ENCODE measurements around the gene RHOV. TPM values are rescaled to one million over a fixed set of nuclear protein-coding genes. Genes with fewer than 3 reads are reported as not detected.

Gene RHOV
- total RNA-seq, 2 experiments from 2014 or later, result 0.29 to 0.53 TPM

DNA sequence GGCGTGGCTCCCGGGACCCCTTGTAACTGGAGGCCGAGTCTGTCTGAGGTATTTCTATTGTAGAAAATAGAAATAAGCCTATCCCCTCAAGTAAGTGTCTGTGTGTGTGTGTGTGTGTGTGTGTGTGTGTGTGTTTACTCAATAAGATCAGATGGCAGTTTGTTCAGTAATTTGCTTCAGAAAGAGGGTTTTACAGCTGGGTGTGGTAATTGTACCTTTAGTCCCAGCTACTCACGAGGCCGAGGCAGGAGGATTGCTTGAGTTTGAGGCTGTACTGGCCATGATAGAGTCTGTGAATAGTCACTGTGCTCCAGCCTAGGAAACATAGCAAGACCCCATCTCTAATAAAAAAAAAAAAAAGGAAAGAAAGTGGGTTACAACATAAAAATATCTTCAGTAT is 21.5 kb downstream of the RHOV start:
- Mint-ChIP-seq H3K27me3 (no peaks in the 10 kb centered on the region), H3K36me3 (no peaks in the 10 kb centered on the region), H3K27ac (no peak overlapping the region), H3K4me3 (no peak overlapping the region), H3K4me1 (ENCODE audit: low read depth) (no peaks in the 10 kb centered on the region), H3K9me3 (no peaks in the 10 kb centered on the region)
- intact Hi-C loops (cut with micrococcal nuclease), result no loop called here
- ChIA-PET CTCF (interaction anchor here (1.1 kb wide), 1 partner anchor 24 kb away, joined by 3 read pairs; no protein-coding TSS in a partner anchor), POLR2A (interaction anchor here (0.6 to 1.1 kb wide), 2 partner anchors 9 to 49 kb away, joined by 4 read pairs; partner anchors contain the start of gene SPINT1)
- no peak for DNase-seq

DNA sequence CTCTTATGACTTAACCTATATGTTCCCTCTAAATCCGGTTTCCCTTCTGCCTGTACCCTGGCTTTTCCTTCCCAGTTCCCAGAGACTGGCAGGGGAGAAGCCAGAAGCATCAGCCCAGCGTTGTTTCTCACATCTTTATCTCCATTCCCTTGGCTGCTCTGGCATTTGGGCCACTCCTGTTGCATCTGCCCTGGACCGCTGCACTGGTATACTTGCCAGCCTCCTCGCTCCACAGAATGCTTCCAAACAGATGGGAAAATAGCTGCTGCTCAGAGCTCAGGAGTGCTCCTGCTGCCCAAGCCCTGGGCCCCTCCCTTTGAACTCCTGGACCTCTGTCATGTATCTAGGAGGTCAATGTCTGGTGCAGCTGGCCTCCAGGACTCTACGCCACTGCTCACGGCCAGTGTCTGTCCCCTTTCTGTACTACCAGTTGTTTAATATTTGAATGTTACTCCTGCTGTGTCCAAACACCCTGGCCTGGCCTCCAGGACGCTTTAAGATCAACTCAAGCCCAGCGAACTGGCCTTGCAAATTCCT is 23.4 kb downstream of the RHOV start:
- no peaks in the 10 kb centered on the region for H3K36me3 Mint-ChIP-seq
- ChIA-PET POLR2A (no interaction called here), CTCF (interaction anchor here (1.2 to 1.4 kb wide), 2 partner anchors 9 to 44 kb away, joined by 4 to 7 read pairs; no protein-coding TSS in a partner anchor)
- intact Hi-C loops (cut with micrococcal nuclease), result no loop called here
- no peak overlapping the region for H3K27ac Mint-ChIP-seq
- no peaks in the 10 kb centered on the region for H3K27me3 Mint-ChIP-seq
- no peak overlapping the region for H3K4me3 Mint-ChIP-seq
- H3K4me1 Mint-ChIP-seq (ENCODE audit: low read depth), result peaks cover 14% of the 10 kb centered on the region
- DNase-seq, result no peak
- H3K9me3 Mint-ChIP-seq, result no peaks in the 10 kb centered on the region

DNA sequence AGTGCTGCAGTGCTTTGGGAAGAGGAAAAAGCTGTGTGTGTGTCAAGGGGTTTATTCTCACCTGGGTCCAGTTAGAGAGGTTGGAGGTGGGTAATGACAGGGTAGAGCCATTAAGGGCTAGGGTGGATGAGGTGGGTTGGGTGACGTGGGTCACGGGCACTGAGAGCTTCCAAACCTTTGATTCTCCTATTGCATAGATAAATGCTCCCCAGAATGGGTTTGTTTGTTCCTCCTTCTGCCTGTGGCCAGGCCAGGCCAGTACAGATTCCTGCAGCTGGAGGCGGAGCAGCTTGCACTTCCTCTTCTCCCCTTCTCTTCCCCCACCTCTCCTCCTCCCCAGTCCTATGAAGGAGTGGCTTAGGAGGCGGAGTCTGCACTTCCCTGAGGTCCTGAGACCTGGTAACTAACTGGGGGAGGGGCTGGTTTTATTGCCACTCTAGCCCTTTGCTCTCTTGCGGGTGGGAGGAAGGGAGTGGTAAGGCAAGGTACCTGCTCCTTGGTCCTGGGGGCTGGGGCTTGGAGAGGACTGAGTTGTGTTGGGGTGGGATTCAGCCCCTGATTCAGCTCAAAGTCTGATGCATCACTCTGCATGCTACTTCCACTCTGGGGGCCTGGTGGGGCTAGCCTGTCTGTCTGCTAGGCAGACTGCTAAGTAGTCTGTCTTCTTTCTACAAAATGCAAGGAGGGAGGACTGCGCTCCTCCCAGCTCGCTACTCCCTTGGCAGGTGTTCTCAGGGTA is 26.6 kb downstream of the RHOV start:
- Mint-ChIP-seq H3K27me3 (peaks cover 6% of the 10 kb centered on the region), H3K36me3 (no peaks in the 10 kb centered on the region), H3K27ac (no peak overlapping the region), H3K9me3 (no peaks in the 10 kb centered on the region), H3K4me3 (no peak overlapping the region), H3K4me1 (ENCODE audit: low read depth) (peaks cover 27% of the 10 kb centered on the region)
- ChIA-PET POLR2A (no interaction called here), CTCF (interaction anchor here (0.5 to 9.8 kb wide), 5 partner anchors 10 to 358 kb away, joined by 3 to 109 read pairs (median 5); partner anchors contain the start of gene VPS18)
- intact Hi-C loops (cut with micrococcal nuclease), result loop anchor here (10.0 kb wide), 1 partner anchor 83 kb away; the partner anchor contains the start of genes C15orf62 and GCHFR
- no peak for DNase-seq

DNA sequence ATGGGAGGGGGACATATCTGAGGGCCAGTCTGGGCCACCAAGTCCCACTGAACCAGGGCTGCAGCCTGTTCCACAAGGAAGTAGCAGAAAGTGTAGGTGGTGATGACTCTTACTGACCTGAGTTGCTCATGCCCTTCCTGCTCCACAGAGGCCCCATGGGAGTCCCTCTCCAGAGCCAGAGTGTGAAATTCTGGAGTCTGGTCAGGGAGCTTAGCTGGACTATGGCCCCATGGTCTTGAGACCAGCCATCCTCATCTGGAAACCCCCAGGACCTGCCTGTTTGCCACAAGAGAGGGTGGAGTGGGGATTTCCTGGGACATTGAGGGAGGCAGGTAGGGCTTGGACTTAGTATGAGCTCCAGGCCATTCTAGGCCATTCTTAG is 27.2 kb downstream of the RHOV start:
- ChIA-PET CTCF (interaction anchor here (0.5 to 9.8 kb wide), 4 partner anchors 10 to 358 kb away, joined by 3 to 109 read pairs (median 6); partner anchors contain the start of gene VPS18), POLR2A (no interaction called here)
- DNase-seq, result no peak
- Mint-ChIP-seq H3K36me3 (no peaks in the 10 kb centered on the region), H3K9me3 (no peaks in the 10 kb centered on the region), H3K27me3 (peaks cover 6% of the 10 kb centered on the region), H3K4me1 (ENCODE audit: low read depth) (peaks cover 27% of the 10 kb centered on the region), H3K27ac (no peak overlapping the region), H3K4me3 (no peak overlapping the region)
- intact Hi-C loops (cut with micrococcal nuclease), result loop anchor here (10.0 kb wide), 1 partner anchor 82 kb away; the partner anchor contains the start of genes C15orf62 and GCHFR

DNA sequence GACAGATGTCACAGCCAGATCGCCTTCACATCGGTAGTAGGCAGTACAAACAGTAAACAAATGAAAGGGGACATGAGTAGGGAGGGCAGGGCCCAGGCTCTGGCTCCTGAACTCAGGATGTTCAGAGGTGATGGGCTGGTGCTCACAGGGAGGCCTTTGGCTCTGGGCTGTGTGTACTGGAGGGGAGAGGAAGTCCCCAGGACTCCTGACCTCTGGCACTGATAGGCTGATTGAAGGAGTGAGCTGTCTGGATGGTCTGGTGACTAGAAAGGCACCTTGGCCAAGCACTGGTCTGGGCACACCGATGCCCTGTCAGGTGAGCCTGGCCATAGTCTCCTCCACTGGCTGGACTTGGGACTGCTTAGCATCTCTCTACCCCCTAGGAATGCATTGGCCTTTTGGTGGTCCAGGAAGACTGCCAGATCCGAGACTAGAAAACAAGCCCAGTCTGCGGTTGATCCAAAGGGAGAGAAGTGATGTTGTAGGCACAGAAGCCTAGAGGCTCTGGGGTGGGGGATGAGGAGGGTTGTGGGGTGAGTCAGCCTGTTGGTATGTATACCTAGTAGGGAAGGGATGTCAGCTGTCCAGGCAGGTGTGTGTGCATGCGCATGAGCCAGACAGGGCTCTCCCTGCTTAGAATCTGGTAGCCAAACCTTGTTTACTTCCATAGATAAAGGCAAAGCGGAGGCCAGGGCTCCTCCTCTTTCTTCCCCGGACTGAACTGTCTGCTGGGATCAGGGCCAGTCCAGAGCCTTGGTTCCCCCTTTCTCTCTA is 28.3 kb downstream of the RHOV start:
- Mint-ChIP-seq H3K27me3 (peaks cover 6% of the 10 kb centered on the region), H3K9me3 (no peaks in the 10 kb centered on the region), H3K36me3 (no peaks in the 10 kb centered on the region), H3K4me1 (ENCODE audit: low read depth) (peaks cover 27% of the 10 kb centered on the region), H3K27ac (no peak overlapping the region), H3K4me3 (peak overlapping the region; percentile 83)
- no peak for DNase-seq
- ChIA-PET POLR2A (no interaction called here), CTCF (interaction anchor here (1.4 to 9.8 kb wide), 3 partner anchors 12 to 49 kb away, joined by 4 to 109 read pairs (median 6); partner anchors contain the start of gene VPS18)
- intact Hi-C loops (cut with micrococcal nuclease), result loop anchor here (2.0 to 10.0 kb wide), 2 partner anchors 39 to 81 kb away; partner anchors contain the start of genes C15orf62, DNAJC17, GCHFR and ZFYVE19

DNA sequence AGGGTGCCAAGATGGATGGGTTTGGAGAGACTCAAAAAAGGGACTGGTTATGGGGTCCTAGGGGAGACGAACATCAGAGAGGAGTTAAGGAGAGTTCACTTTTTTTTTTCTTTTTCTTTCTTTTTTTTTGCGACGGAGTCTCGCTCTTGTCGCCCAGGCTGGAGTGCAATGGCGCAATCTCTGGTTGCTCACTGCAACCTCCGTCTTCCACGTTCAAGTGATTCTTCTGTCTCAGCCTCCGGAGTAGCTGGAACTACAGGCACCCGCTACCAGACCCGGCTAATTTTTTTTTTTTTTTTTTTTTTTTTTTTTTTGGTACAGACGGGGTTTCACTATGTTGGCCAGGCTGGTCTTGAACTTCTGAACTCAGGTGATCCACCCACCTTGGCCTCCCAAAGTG is 29.0 kb downstream of the RHOV start:
- intact Hi-C loops (cut with micrococcal nuclease), result loop anchor here (2.0 to 10.0 kb wide), 2 partner anchors 38 to 80 kb away; partner anchors contain the start of genes C15orf62, DNAJC17, GCHFR and ZFYVE19
- ChIA-PET POLR2A (interaction anchor here (1.1 kb wide), 1 partner anchor 12 kb away, joined by 3 read pairs; no protein-coding TSS in a partner anchor), CTCF (interaction anchor here (1.2 to 9.8 kb wide), 4 partner anchors 12 to 59 kb away, joined by 3 to 109 read pairs (median 8); partner anchors contain the start of gene VPS18)
- Mint-ChIP-seq H3K9me3 (no peaks in the 10 kb centered on the region), H3K4me3 (peak overlapping the region; percentile 83), H3K36me3 (no peaks in the 10 kb centered on the region), H3K27ac (no peak overlapping the region), H3K4me1 (ENCODE audit: low read depth) (peaks cover 27% of the 10 kb centered on the region), H3K27me3 (peaks cover 6% of the 10 kb centered on the region)
- DNase-seq, result no peak

DNA sequence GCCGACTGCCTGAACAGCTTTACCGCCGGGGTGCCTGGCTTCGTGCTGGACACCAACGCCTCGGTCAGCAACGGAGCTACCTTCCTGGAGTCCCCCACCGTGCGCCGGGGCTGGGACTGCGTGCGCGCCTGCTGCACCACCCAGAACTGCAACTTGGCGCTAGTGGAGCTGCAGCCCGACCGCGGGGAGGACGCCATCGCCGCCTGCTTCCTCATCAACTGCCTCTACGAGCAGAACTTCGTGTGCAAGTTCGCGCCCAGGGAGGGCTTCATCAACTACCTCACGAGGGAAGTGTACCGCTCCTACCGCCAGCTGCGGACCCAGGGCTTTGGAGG is 29.4 kb downstream of the RHOV start:
- peak overlapping the region; percentile 83 for H3K4me3 Mint-ChIP-seq
- peaks cover 6% of the 10 kb centered on the region for H3K27me3 Mint-ChIP-seq
- peak; percentile 56 for DNase-seq
- no peak overlapping the region for H3K27ac Mint-ChIP-seq
- ChIA-PET CTCF (interaction anchor here (1.2 to 9.8 kb wide), 6 partner anchors 13 to 62 kb away, joined by 3 to 109 read pairs (median 4); partner anchors contain the start of gene VPS18), POLR2A (interaction anchor here (1.1 kb wide), 1 partner anchor 12 kb away, joined by 3 read pairs; no protein-coding TSS in a partner anchor)
- H3K9me3 Mint-ChIP-seq, result no peaks in the 10 kb centered on the region
- intact Hi-C loops (cut with micrococcal nuclease), result loop anchor here (2.0 to 10.0 kb wide), 2 partner anchors 38 to 80 kb away; partner anchors contain the start of genes C15orf62, DNAJC17, GCHFR and ZFYVE19
- peaks cover 27% of the 10 kb centered on the region for H3K4me1 Mint-ChIP-seq (ENCODE audit: low read depth)
- H3K36me3 Mint-ChIP-seq, result no peaks in the 10 kb centered on the region

DNA sequence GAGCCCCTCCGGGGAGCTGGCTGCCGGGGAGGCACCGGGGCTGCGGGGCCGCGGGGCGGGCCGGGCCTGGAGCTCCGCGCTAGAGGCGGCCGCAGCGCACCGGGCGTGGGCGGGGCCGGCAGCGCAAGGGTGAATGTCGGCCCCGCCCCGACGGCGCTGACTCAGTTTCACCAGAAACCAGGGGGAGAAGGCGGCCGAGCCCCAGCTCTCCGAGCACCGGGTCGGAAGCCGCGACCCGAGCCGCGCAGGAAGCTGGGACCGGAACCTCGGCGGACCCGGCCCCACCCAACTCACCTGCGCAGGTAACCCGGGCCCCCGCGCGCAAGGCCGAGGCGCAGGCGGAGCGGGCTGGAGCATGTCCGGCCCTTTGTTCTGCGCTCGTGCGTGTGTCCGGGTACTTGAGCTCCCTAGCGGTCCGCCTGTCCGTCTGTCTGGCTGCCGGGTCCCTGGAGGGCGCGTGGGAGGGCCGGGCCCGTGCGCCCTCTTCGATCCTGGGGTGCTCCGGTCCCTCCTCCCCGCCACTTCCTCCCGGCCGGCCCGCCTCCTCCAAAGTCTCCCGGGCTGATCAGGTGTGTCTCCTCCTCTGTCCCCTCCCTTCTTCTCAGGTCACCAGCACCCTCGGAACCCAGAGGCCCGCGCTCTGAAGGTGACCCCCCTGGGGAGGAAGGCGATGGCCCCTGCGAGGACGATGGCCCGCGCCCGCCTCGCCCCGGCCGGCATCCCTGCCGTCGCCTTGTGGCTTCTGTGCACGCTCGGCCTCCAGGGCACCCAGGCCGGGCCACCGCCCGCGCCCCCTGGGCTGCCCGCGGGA is 29.9 kb downstream of the RHOV start, which contains the start of gene SPINT1:
TSS of gene SPINT1 (plus strand) at position 164 of the 811 bp plus-strand sequence. CDS start at position 671, 507 bp downstream.
- DNase-seq, result peak; percentile 87
- intact Hi-C loops (cut with micrococcal nuclease), result loop anchor here (2.0 to 10.0 kb wide), 2 partner anchors 37 to 79 kb away; partner anchors contain the start of genes C15orf62, DNAJC17, GCHFR and ZFYVE19
- peaks cover 6% of the 10 kb centered on the region for H3K27me3 Mint-ChIP-seq
- CTCF ChIA-PET, result interaction anchor here (0.8 to 9.8 kb wide), 10 partner anchors 13 to 476 kb away, joined by 3 to 109 read pairs (median 3); partner anchors contain the start of gene VPS18
- no peaks in the 10 kb centered on the region for H3K9me3 Mint-ChIP-seq
- H3K4me1 Mint-ChIP-seq (ENCODE audit: low read depth), result peaks cover 27% of the 10 kb centered on the region
- no peak within 1 kb of the TSS for H3K27ac Mint-ChIP-seq
- H3K4me3 Mint-ChIP-seq, result peak within 1 kb of the TSS; percentile 83
- POLR2A ChIA-PET, result interaction anchor here (0.6 to 1.1 kb wide), 8 partner anchors 8 to 555 kb away, joined by 3 to 6 read pairs (median 4); partner anchors contain the start of genes DNAJC17, RHOV, VPS18 and ZFYVE19
- no peaks in the 10 kb centered on the region for H3K36me3 Mint-ChIP-seq

DNA sequence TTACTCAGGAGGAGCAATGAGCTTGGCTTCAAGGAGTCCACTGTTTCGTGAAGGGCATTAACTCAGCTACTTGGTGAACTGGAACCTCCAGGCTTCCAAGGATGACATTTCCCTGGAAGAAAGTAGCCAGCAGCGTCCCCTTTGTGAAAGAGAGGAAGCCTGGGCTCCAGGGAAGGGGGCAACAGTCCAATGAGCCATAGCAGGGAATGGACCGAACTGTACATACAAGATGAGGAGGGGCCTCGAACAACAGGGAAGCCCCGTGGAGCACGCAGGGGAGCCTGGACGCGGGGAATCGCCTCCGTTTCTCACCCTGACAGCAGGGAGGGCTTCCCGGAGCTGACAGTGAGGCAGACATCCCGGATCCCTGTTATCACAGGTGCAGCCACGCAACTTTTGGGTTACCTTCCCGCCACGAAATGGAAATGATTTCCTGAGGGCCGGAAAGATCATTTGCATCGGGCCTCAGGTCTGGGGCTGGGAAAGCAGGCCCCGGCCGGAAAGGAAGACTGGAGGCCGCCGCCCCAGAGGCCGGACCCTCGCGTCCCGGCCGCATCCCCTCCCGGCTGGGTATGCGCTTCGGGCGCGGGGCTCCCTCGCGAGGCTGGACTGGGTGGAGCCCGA is 30.7 kb downstream of the RHOV start:
- Mint-ChIP-seq H3K9me3 (no peaks in the 10 kb centered on the region), H3K27ac (no peak overlapping the region), H3K4me3 (peak overlapping the region; percentile 64), H3K36me3 (no peaks in the 10 kb centered on the region), H3K27me3 (peaks cover 6% of the 10 kb centered on the region), H3K4me1 (ENCODE audit: low read depth) (peaks cover 27% of the 10 kb centered on the region)
- CTCF ChIA-PET, result interaction anchor here (0.8 to 9.8 kb wide), 8 partner anchors 14 to 475 kb away, joined by 3 to 109 read pairs (median 3); partner anchors contain the start of gene VPS18
- POLR2A ChIA-PET, result interaction anchor here (0.6 to 1.1 kb wide), 7 partner anchors 9 to 556 kb away, joined by 3 to 6 read pairs (median 4); partner anchors contain the start of genes DNAJC17, RHOV, VPS18 and ZFYVE19
- intact Hi-C loops (cut with micrococcal nuclease), result loop anchor here (10.0 kb wide), 1 partner anchor 79 kb away; the partner anchor contains the start of genes C15orf62 and GCHFR
- DNase-seq, result no peak

DNA sequence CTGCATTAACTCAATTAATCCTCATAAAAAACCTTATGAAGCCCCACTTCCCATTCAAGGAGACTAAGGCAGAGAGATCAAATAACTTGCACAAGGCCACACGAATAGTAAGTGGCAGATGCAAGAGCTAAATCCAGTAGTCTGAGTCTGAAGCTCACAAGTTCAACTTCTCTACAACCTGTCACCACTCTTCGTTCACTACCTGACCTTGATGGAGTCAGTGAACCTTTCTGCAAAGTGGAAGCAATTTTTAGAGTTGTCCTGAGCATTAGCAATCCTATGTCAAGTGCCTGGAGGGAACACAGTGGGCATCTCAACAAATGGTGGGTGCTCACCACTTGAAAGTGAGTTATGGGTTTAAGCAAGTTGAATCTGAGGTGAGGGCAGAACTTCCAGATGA is 32.3 kb downstream of the RHOV start:
- intact Hi-C loops (cut with micrococcal nuclease), result loop anchor here (10.0 kb wide), 1 partner anchor 77 kb away; the partner anchor contains the start of genes C15orf62 and GCHFR
- Mint-ChIP-seq H3K27me3 (peaks cover 6% of the 10 kb centered on the region), H3K4me3 (no peak overlapping the region), H3K36me3 (no peaks in the 10 kb centered on the region), H3K9me3 (no peaks in the 10 kb centered on the region), H3K4me1 (ENCODE audit: low read depth) (peaks cover 21% of the 10 kb centered on the region), H3K27ac (no peak overlapping the region)
- ChIA-PET CTCF (interaction anchor here (9.8 kb wide), 1 partner anchor 16 kb away, joined by 109 read pairs; no protein-coding TSS in a partner anchor), POLR2A (no interaction called here)
- DNase-seq, result no peak

Data from activated CD4-positive, alpha-beta memory T cell treated with anti-CD3 and anti-CD28 coated beads for 36 hours (primary cell).